NCI-H1048 (cell line): ENCODE measurements around the gene GPR183.
"Not testable (repeated sequence)": the region's sequence is repeated elsewhere in the genome, so short reads cannot be mapped to it uniquely, and the experiment has no call there.

ENCODE experiments used
- DNase-seq: peaks from one replicate; lab custom pipeline; 2025; lab: John Stamatoyannopoulos, UW

GPR183 gene

GRCh38 chr13:99249178-99249577 lies 58.0 kb downstream of the GPR183 start:
- not testable (repeated sequence) for DNase-seq

- DNase-seq = no peak
Observed at GRCh38 chr13:99246100-99246499, 61.1 kb downstream of the GPR183 start.
